ENCODE measurements around the gene SLC22A7.

SLC22A7 gene

DNA sequence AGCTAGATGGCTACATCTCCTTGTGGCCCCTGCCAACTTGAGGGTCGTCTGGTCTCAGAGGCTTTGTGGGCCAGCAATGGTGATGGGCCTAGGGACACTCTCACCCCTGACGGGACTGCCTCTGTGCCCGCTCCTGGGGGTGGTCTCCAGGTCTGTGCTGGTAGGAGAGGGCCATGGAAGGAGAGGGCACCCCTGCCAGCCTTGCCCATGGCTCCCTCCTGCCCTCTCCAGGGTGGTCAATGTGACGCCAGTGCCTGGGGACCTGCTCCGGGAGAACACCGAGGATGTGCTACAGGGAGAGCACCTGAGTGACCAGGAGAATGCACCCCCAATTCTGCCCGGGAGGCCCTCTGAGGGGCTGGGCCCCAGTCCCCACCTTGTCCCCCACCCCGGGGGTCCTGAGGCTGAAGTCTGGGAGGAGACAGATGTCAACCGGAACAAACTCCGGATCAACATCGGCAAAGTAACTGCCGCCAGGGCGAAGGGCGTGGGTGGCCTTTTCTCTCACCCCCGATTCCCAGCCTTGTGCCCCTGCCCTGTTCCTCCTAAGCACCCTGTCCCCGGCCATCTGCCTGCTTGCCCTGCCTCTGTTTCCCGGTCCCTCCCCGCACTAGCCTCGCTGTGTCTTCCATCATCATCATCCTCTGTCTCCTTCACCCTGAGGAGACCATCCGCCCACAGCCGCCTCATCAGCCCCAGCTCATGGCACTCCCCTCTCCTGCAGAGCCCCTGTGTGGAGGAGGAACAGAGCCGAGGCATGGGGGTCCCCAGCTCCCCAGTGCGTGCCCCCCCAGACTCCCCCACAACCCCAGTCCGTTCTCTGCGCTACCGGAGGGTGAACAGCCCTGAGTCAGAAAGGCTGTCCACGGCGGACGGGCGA is 39.0 kb upstream of the SLC22A7 start:
- TF ChIP-seq FOXA1 (IDR thresholded peaks at IDR 0.05): no peak
- no peak for TF ChIP-seq FOXK2 (IDR thresholded peaks at IDR 0.05)
- no peak for TF ChIP-seq NFRKB (IDR thresholded peaks at IDR 0.05)
- no peak for TF ChIP-seq ARNT (IDR thresholded peaks at IDR 0.05)
- no peak for TF ChIP-seq FOXM1 (IDR thresholded peaks at IDR 0.05; ENCODE audit: borderline replicate concordance)
- TF ChIP-seq SP1 (IDR thresholded peaks at IDR 0.05): no peak
- ChIA-PET CTCF (no interaction called here), POLR2A (interaction anchor here (1.0 kb wide), 2 partner anchors 12 to 110 kb away, joined by 3 read pairs; partner anchors contain the start of gene ZNF318)
- DNase-seq (ENCODE audit: extremely low spot score): no peak

- DNase-seq (ENCODE audit: extremely low spot score): no peak
- TF ChIP-seq ARNT (IDR thresholded peaks at IDR 0.05) (no peak), FOXA1 (IDR thresholded peaks at IDR 0.05) (no peak), L3MBTL2 (conservative IDR thresholded peaks at IDR 0.05) (no peak), TARDBP (IDR thresholded peaks at IDR 0.05) (no peak), SP1 (IDR thresholded peaks at IDR 0.05) (no peak)
- POLR2A ChIA-PET: no interaction called here
- CTCF ChIA-PET: interaction anchor here (0.6 kb wide), 1 partner anchor 18 kb away, joined by 3 read pairs; no protein-coding TSS in a partner anchor
Observed at GRCh38 chr6:43260791-43261190, 37.3 kb upstream of the SLC22A7 start.

GRCh38 chr6:43261198-43261597 is 36.9 kb upstream of the SLC22A7 start:
- POLR2A ChIA-PET: interaction anchor here (1.1 kb wide), 1 partner anchor 515 kb away, joined by 3 read pairs; the partner anchor contains the start of gene TBCC
- TF ChIP-seq HDGF (IDR thresholded peaks at IDR 0.05; ENCODE audit: borderline replicate concordance) (no peak), FOXA1 (IDR thresholded peaks at IDR 0.05) (no peak), LEF1 (IDR thresholded peaks at IDR 0.05; ENCODE audit: borderline replicate concordance) (no peak), L3MBTL2 (conservative IDR thresholded peaks at IDR 0.05) (no peak), ARNT (IDR thresholded peaks at IDR 0.05) (no peak), NFRKB (IDR thresholded peaks at IDR 0.05) (no peak), CTBP1 (IDR thresholded peaks at IDR 0.05; ENCODE audit: borderline replicate concordance) (no peak), ELF4 (IDR thresholded peaks at IDR 0.05) (no peak), ZNF384 (IDR thresholded peaks at IDR 0.05) (no peak), BHLHE40 (IDR thresholded peaks at IDR 0.05; ENCODE audit: borderline replicate concordance) (no peak), FOXM1 (IDR thresholded peaks at IDR 0.05; ENCODE audit: borderline replicate concordance) (no peak)
- TF ChIP-seq, protein P1, sequence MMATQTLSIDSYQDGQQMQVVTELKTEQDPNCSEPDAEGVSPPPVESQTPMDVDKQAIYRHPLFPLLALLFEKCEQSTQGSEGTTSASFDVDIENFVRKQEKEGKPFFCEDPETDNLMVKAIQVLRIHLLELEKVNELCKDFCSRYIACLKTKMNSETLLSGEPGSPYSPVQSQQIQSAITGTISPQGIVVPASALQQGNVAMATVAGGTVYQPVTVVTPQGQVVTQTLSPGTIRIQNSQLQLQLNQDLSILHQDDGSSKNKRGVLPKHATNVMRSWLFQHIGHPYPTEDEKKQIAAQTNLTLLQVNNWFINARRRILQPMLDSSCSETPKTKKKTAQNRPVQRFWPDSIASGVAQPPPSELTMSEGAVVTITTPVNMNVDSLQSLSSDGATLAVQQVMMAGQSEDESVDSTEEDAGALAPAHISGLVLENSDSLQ (IDR thresholded peaks at IDR 0.05): no peak
- DNase-seq (ENCODE audit: extremely low spot score): no peak
- CTCF ChIA-PET: interaction anchor here (0.6 to 2.7 kb wide), 4 partner anchors 10 to 83 kb away, joined by 3 to 11 read pairs (median 6); no protein-coding TSS in a partner anchor

GRCh38 chr6:43262000-43262779 is 35.9 kb upstream of the SLC22A7 start:
- POLR2A ChIA-PET: interaction anchor here (0.6 to 1.2 kb wide), 4 partner anchors 11 to 516 kb away, joined by 3 to 6 read pairs (median 3); partner anchors contain the start of gene TBCC

GRCh38 chr6:43262780-43263313 is 35.2 kb upstream of the SLC22A7 start:
- no peak for DNase-seq (ENCODE audit: extremely low spot score)
- TF ChIP-seq ZNF384 (IDR thresholded peaks at IDR 0.05) (no peak), TARDBP (IDR thresholded peaks at IDR 0.05) (no peak), ELF4 (IDR thresholded peaks at IDR 0.05) (no peak), L3MBTL2 (conservative IDR thresholded peaks at IDR 0.05) (no peak), HDGF (IDR thresholded peaks at IDR 0.05; ENCODE audit: borderline replicate concordance) (no peak), CTBP1 (IDR thresholded peaks at IDR 0.05; ENCODE audit: borderline replicate concordance) (no peak), FOXK2 (IDR thresholded peaks at IDR 0.05) (no peak)
- TF ChIP-seq, protein P1 (IDR thresholded peaks at IDR 0.05): no peak
- ChIA-PET CTCF (interaction anchor here (1.0 to 2.7 kb wide), 4 partner anchors 24 to 312 kb away, joined by 3 to 11 read pairs (median 4); no protein-coding TSS in a partner anchor), POLR2A (interaction anchor here (0.6 to 1.2 kb wide), 3 partner anchors 12 to 79 kb away, joined by 3 to 6 read pairs (median 3); no protein-coding TSS in a partner anchor)

More at GRCh38 chr6:43262000-43262779, 35.9 kb upstream of the SLC22A7 start:
- TF ChIP-seq HDGF (IDR thresholded peaks at IDR 0.05; ENCODE audit: borderline replicate concordance) (no peak), ARNT (IDR thresholded peaks at IDR 0.05) (no peak), FOXA1 (IDR thresholded peaks at IDR 0.05) (no peak), ELF4 (IDR thresholded peaks at IDR 0.05) (no peak), TARDBP (IDR thresholded peaks at IDR 0.05) (no peak), BHLHE40 (IDR thresholded peaks at IDR 0.05; ENCODE audit: borderline replicate concordance) (no peak), L3MBTL2 (conservative IDR thresholded peaks at IDR 0.05) (no peak), SUZ12 (IDR thresholded peaks at IDR 0.05) (no peak), FOXK2 (IDR thresholded peaks at IDR 0.05) (no peak), CTBP1 (IDR thresholded peaks at IDR 0.05; ENCODE audit: borderline replicate concordance) (no peak), ZNF384 (IDR thresholded peaks at IDR 0.05) (no peak), SP1 (IDR thresholded peaks at IDR 0.05) (no peak)
- TF ChIP-seq, protein P1 (IDR thresholded peaks at IDR 0.05): no peak
- CTCF ChIA-PET: interaction anchor here (1.2 to 2.7 kb wide), 3 partner anchors 25 to 313 kb away, joined by 3 to 11 read pairs (median 4); no protein-coding TSS in a partner anchor
- DNase-seq (ENCODE audit: extremely low spot score): no peak
